ENCODE measurements around the gene CTTNBP2NL.

DNA sequence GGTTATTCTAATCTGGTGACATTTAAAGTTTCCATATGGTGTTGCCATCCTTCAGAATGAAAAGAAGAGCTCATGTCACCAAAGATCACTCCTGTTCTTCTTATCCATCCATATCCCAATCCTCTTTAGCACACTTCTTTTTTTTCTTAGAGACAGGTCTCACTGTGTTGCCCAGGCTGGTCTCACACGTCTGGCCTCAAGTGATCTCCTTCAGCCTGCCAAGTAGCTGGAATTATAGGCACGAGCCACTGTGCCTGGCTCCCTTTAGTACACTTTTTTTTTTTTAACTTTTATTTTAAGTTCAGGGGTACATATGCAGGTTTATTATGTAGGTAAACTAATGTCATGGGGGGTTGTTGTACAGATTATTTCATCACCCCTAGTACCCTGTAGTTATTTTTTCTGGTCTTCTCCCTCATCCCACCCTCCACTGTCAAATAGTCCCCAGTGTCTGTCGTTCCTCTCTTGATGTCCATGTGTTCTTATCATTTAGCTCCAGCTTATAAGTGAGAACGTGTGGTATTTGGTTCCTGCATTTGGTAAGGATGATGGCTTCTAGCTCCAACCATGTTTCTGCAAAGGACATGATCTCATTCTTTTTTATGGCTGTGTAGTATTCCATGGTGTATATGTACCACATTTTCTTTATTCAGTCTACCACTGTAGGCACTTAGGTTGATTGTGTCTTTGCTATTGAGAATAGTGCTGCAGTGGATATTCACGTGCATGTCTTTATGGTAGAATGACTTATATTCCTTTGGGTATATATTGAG is 40.6 kb downstream of the CTTNBP2NL start:
- TF ChIP-seq CTCF (IDR thresholded peaks at IDR 0.05) = no peak
- TF ChIP-seq POLR2A (IDR thresholded peaks at IDR 0.05) = no peak
